Thyroid gland (tissue), 4 donors: ENCODE measurements around the gene TNFSF8. TPM values are rescaled to one million over a fixed set of nuclear protein-coding genes. Genes with fewer than 3 reads are reported as not detected.

Experiments used
- DNase-seq, 2 donors: peaks; one replicate each; pipeline ENCODE4 v3.0.0-alpha.2; 2019
- H3K27ac ChIP-seq, 3 donors: fragments of 200-600 bp; sonication (generic); 1 replicate in 2 of 3; 2 replicates in 1 of 3; pipeline ENCODE4 v1.5.1; 2016 to 2019; ENCODE audit warnings: mild to moderate bottlenecking in 1 of 3, moderate library complexity in 1 of 3
- H3K27me3 ChIP-seq: fragments of 200-600 bp; sonication (generic); one replicate; pipeline ENCODE4 v1.5.1; 2019
- H3K36me3 ChIP-seq, 2 donors: fragments of 200-600 bp; sonication (generic); one replicate each; pipeline ENCODE4 v1.5.1; 2016 to 2019
- H3K4me1 ChIP-seq, 2 donors: fragments of 200-600 bp; sonication (generic); one replicate each; pipeline ENCODE4 v1.5.1; 2017 to 2019
- H3K4me3 ChIP-seq, 3 donors: fragments of 200-600 bp; sonication (generic); replicated peaks in 1 of 3; 1 replicate in 2 of 3; 2 replicates in 1 of 3; pipeline ENCODE4 v1.5.1; 2016; ENCODE audit warnings: mild to moderate bottlenecking in 1 of 3
- H3K9me3 ChIP-seq: fragments of 200-600 bp; sonication (generic); one replicate; pipeline ENCODE4 v1.5.1; 2017
- POLR2A ChIP-seq, 2 donors: fragments of 450-650 bp; IDR thresholded peaks; one replicate each; pipeline ENCODE4 v1.6.1; 2017; ENCODE audit warnings: antibody characterized with exemption in 2 of 2, mild to moderate bottlenecking in 2 of 2, moderate library complexity in 1 of 2
- WGBS, 2 donors: methylation state at CpG; one replicate each; pipeline ENCODE4 v1.1.5; 2017; 5-methylcytosine and 5-hydroxymethylcytosine counted together
- intact Hi-C: fragments of 100-400 bp; cut with DNase I; formaldehyde crosslinking; loops from one replicate; pipeline ENCODE4 v1.15.1; 2023
- total RNA-seq, 4 donors: library from RNA; depleted of rRNA; stranded (reverse); fragments of >200 nt; gene quantifications; one replicate each; pipeline ENCODE4 v1.2.3, GENCODE V29; 2016
- TF ChIP-seq, protein P1 (sequence below), 6 experiments: fragments of 200-600 bp in 3 of 6; fragments of 450-650 bp in 3 of 6; sonication (generic) in 3 of 6; IDR thresholded peaks; one replicate each; pipeline ENCODE4 v1.5.1; 2016 to 2019; ENCODE audit warnings: antibody characterized with exemption in 6 of 6, mild to moderate bottlenecking in 2 of 6, inconsistent platforms in 1 of 6, moderate library complexity in 1 of 6

TNFSF8 gene
- total RNA-seq, 4 donors from 2014 or later = 1.3 to 4.2 (median 2.1) TPM

DNA sequence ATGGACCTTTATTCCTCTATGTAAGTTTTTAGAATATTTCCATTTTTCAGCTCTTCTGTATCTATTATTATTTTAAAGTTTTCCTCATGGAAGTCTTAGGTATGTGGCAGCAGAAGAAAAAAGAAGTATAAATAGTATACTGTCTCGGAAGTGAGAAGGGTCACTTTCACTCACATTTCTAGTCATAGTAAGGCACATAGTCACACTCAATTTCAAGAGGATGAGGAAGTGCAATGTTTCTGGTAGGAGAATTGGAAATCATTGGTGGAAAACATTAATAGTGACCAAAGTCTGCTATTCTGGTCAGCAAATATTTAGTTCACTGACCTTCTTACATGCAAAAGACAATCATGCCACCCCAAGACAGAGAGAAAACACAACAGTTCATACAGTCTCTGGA, 35.2 kb upstream of the TNFSF8 start:
- Histone ChIP-seq H3K36me3 (no peaks in the 10 kb centered on the region), H3K4me3 (no peak overlapping the region), H3K27me3 (no peaks in the 10 kb centered on the region), H3K27ac (no peak overlapping the region), H3K4me1 (no peaks in the 10 kb centered on the region), H3K9me3 (no peaks in the 10 kb centered on the region)
- DNase-seq = no peak
- WGBS, 2 donors = 88 to 95% methylated on average over 1 of the region's 1 CpG
- TF ChIP-seq, protein P1, sequence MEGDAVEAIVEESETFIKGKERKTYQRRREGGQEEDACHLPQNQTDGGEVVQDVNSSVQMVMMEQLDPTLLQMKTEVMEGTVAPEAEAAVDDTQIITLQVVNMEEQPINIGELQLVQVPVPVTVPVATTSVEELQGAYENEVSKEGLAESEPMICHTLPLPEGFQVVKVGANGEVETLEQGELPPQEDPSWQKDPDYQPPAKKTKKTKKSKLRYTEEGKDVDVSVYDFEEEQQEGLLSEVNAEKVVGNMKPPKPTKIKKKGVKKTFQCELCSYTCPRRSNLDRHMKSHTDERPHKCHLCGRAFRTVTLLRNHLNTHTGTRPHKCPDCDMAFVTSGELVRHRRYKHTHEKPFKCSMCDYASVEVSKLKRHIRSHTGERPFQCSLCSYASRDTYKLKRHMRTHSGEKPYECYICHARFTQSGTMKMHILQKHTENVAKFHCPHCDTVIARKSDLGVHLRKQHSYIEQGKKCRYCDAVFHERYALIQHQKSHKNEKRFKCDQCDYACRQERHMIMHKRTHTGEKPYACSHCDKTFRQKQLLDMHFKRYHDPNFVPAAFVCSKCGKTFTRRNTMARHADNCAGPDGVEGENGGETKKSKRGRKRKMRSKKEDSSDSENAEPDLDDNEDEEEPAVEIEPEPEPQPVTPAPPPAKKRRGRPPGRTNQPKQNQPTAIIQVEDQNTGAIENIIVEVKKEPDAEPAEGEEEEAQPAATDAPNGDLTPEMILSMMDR (IDR thresholded peaks at IDR 0.05) = no peak
- no peak for TF ChIP-seq POLR2A (IDR thresholded peaks at IDR 0.05)
- intact Hi-C loops = no loop called here

DNA sequence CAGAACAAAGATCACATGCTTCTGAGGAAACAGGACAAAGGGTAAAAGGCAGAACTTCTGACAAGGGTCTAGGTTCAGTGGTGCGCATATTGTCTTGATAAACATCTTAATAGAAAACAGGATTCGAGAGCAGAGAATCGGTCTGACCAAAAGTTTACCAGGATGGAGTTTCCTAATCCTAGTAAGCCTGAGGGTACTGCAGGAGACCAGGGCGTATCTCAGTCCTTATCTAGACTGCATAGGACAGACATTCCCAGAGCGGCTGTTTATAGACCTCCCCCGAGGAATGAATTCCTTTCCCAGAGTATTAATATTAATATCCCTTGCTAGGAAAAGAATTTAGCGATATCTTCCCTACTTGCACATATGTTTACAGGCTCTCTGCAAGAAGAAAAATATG, 32.4 kb upstream of the TNFSF8 start:
- TF ChIP-seq, protein P1 (IDR thresholded peaks at IDR 0.05) = no peak
- TF ChIP-seq POLR2A (IDR thresholded peaks at IDR 0.05) = no peak
- intact Hi-C loops = no loop called here
- no peaks in the 10 kb centered on the region for H3K4me1 ChIP-seq
- H3K27ac ChIP-seq = no peak overlapping the region
- H3K27me3 ChIP-seq = no peaks in the 10 kb centered on the region
- 83 to 91% methylated on average over 7 of the region's 7 CpGs for WGBS, 2 donors
- no peak overlapping the region for H3K4me3 ChIP-seq
- DNase-seq = no peak
- H3K36me3 ChIP-seq = no peaks in the 10 kb centered on the region
- no peaks in the 10 kb centered on the region for H3K9me3 ChIP-seq

DNA sequence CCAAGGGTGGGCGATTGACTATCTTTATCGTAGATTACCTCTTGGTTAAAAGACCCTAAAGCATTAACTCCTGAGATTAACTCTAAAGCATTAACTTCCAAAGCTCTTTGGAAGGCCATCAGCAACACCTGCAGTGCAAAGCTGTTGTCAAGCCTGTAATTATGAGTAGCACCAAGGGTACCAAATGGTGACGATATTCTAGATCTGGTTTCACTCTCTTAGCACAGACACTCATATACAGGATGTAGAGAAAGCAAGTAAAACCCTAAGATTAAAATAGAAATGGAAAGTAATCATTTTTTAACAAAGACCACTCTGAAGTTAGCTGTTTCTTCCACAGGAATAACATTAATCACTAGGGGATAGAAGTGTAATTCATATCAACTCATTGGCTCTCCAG, 29.9 kb upstream of the TNFSF8 start:
- H3K27ac ChIP-seq = no peak overlapping the region
- no peaks in the 10 kb centered on the region for H3K27me3 ChIP-seq
- no peaks in the 10 kb centered on the region for H3K36me3 ChIP-seq
- DNase-seq = no peak
- 83 to 90% methylated on average over 3 of the region's 3 CpGs for WGBS, 2 donors
- H3K9me3 ChIP-seq = no peaks in the 10 kb centered on the region
- no peak overlapping the region for H3K4me3 ChIP-seq
- no peaks in the 10 kb centered on the region for H3K4me1 ChIP-seq
- TF ChIP-seq, protein P1 (IDR thresholded peaks at IDR 0.05) = no peak
- no peak for TF ChIP-seq POLR2A (IDR thresholded peaks at IDR 0.05)
- intact Hi-C loops = no loop called here

DNA sequence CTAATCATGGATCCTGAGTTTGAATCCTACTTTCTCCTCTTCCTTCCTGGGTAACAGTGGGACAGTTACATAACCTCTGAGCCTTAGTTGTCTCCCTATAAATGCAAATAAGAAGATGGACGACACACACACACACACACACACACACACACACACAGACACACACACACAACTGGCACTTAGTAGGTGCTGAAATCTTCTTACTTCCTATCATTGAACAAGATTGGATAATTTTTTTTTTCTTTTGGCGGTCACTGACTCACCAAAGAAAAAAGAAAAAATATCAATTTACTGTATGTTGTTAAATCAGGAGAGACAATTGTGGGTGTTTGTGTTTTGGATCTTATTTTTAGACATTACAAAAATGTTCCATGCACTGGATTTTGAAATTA, 28.4 kb upstream of the TNFSF8 start:
- Histone ChIP-seq H3K9me3 (no peaks in the 10 kb centered on the region), H3K4me3 (no peak overlapping the region), H3K27ac (no peak overlapping the region), H3K27me3 (no peaks in the 10 kb centered on the region), H3K4me1 (peaks cover 0 to 5% of the 10 kb centered on the region in 2 donors), H3K36me3 (no peaks in the 10 kb centered on the region)
- WGBS, 2 donors = 87 to 91% methylated on average over 2 of the region's 2 CpGs
- intact Hi-C loops = no loop called here
- no peak for DNase-seq
- no peak for TF ChIP-seq POLR2A (IDR thresholded peaks at IDR 0.05)
- TF ChIP-seq, protein P1 (IDR thresholded peaks at IDR 0.05) = no peak

DNA sequence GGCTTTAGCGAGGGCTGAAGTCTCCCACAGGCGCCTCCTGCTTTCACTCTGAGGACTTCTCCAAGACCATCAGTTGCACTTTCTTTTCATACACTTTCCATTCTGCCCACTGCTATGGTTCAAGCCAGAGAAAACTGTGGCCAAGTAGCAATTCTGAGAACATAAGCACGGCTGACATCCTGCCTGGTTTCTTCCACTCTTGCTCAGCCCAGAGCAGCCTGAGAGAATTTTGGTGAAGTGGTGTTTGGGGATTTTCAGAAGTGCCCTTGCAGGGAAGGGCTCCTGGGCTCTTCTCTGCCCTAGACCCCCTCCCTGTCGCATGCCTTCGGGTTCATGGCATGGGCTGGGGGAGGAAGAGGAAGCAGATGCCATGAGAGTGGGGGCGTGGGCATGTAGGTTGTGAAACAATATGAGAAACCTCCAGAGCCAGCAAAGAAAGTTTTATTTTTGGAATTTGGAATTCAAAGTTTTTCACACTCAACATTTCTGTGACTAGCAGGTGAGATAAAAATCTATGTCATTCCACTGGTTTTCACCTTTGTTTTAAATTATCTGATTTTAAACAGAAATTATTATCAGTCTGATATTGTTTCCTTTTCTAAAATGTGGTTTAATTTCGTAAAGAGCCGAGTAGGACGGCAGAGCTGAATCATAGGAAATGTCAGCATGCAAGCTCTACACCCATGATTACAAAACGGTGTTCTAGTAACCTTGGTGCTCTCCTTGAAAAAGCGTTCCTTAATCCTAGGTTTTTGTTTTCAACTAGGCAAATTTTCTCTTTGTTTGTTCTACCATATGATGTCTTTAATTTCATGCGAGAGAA, 27.8 kb upstream of the TNFSF8 start:
- Histone ChIP-seq H3K4me3 (no peak overlapping the region), H3K27ac (peak overlapping the region in 1 of 3 donors; percentile 6), H3K4me1 (peaks cover 0 to 8% of the 10 kb centered on the region in 2 donors), H3K27me3 (no peaks in the 10 kb centered on the region), H3K36me3 (no peaks in the 10 kb centered on the region), H3K9me3 (no peaks in the 10 kb centered on the region)
- intact Hi-C loops = no loop called here
- peak in 1 of 2 donors; percentile 7 for DNase-seq
- TF ChIP-seq, protein P1 (IDR thresholded peaks at IDR 0.05) = no peak
- TF ChIP-seq POLR2A (IDR thresholded peaks at IDR 0.05) = no peak
- 71 to 74% methylated on average over 12 of the region's 12 CpGs for WGBS, 2 donors
